Cardiac muscle cell (in vitro differentiated cells and primary cell): ENCODE measurements around the gene MTUS2. TPM values are rescaled to one million over a fixed set of nuclear protein-coding genes. Genes with fewer than 3 reads are reported as not detected.

Experiments used
- DNase-seq, 2 donors: peaks; one replicate each; pipeline versions ENCODE4 v3.0.0 to v3.0.0-alpha.2; 2010 to 2017; ENCODE audit warnings: low read depth in 1 of 2, low spot score in 1 of 2
- H3K27ac ChIP-seq: fragments of 200-600 bp; sonication (generic); 2 replicates; pipeline ENCODE4 v1.5.1; 2016
- H3K27me3 ChIP-seq: fragments of 200-600 bp; sonication (generic); 2 replicates; pipeline ENCODE4 v1.6.0; 2016; ENCODE audit warnings: control low read depth
- H3K36me3 ChIP-seq: fragments of 200-600 bp; sonication (generic); 2 replicates; pipeline ENCODE4 v1.5.1; 2016; ENCODE audit warnings: control low read depth
- H3K4me1 ChIP-seq: fragments of 200-600 bp; sonication (generic); 2 replicates; pipeline ENCODE4 v1.8.1; 2017; ENCODE audit warnings: low read depth, mild to moderate bottlenecking, mixed run types
- H3K4me3 ChIP-seq: fragments of 200-600 bp; sonication (generic); 2 replicates; pipeline ENCODE4 v1.5.1; 2016; ENCODE audit warnings: mild to moderate bottlenecking
- H3K9me3 ChIP-seq: fragments of 200-600 bp; sonication (generic); 2 replicates; pipeline ENCODE4 v1.5.1; 2017; ENCODE audit warnings: low read depth, mild to moderate bottlenecking, control low read depth
- CTCF ChIP-seq: IDR thresholded peaks from 2 replicates; pipeline ENCODE4 v1.5.1; 2012; ENCODE audit warnings: low read depth, mild to moderate bottlenecking, low read length
- polyA plus RNA-seq: library from polyadenylated mRNA; unstranded; fragments of >200 nt; fragmentation: Nextera tagmentation; extraction: Ambion mirVana; gene quantifications from 2 replicates; pipeline ENCODE4 v1.2.1, GENCODE V29; 2016
- total RNA-seq: library from RNA; depleted of rRNA; stranded (reverse); fragments of >200 nt; gene quantifications from 2 replicates; pipeline ENCODE4 v1.2.3, GENCODE V29; 2016

The MTUS2 gene
- total and polyA plus RNA-seq, 2 experiments from 2014 or later = 31.6 to 96.9 TPM

DNA sequence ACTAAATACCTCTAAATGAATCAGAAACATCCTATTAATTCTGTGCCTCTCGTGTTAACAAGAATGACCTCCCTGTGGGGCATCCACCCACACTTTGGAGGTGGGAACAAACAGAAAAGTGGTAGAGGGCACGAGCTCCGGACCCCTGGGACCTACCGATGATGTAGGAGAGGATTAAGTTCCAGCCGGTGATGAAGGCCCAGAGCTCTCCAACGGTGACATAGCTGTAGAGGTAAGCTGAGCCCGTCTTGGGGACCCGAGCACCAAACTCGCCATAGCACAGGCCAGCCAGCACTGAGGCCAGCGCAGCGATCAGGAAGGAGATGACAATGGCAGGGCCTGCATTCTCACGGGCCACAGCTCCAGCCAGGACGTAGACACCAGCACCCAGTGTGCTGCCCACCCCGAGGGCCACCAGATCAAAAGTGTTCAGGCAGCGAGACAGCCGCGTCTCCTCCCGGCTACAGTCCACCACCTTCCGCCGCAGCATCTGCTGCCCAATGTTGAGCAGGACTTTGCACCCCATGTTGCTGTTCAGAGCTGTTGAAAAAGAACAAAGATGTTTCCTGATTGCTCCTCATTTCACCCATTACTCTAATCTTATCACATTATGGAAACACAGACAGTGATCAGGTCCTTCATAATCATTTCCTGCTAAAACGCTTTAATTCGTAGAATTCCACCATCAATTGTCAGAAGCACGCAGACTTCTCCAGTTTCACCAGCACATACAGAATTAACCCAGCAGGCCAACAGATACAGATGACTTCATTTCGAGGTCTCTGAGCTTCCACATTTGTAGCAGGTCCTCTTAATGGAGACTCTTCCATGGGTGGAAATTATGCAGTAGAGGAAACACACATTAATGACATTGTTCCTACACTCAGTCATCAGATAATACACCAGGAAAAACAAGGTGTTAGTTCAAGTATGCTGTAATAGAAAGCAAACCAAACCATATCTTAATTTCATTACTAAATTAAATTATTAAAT lies 715.8 kb downstream of the MTUS2 start:
- no peak for DNase-seq
- Histone ChIP-seq H3K4me3 (no peak overlapping the region), H3K27me3 (no peaks in the 10 kb centered on the region), H3K4me1 (peaks cover 19% of the 10 kb centered on the region), H3K27ac (no peak overlapping the region), H3K9me3 (no peaks in the 10 kb centered on the region), H3K36me3 (peaks cover 18% of the 10 kb centered on the region)
- no peak for TF ChIP-seq CTCF

DNA sequence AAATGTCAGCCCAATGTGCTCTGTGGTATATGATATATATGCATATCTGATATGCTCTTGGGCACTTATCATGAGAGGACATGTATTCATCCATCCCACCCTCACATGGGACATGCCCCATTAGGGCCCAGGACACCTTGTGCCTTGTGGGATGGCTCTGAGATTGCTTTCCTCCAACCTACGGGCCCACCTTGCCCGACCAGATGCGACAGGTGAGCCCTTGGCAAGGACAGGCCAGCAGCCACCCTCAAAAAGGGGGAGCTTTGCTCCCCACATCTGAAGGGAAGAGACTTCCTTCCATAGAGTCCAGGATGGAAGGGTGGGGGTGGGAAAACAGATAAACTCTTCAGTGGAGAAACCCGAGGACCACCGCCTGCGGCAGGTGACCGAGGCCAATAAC lies 716.7 kb downstream of the MTUS2 start:
- H3K9me3 ChIP-seq = no peaks in the 10 kb centered on the region
- H3K27ac ChIP-seq = no peak overlapping the region
- no peak overlapping the region for H3K4me3 ChIP-seq
- DNase-seq = no peak
- peaks cover 19% of the 10 kb centered on the region for H3K4me1 ChIP-seq
- TF ChIP-seq CTCF = no peak
- peaks cover 11% of the 10 kb centered on the region for H3K36me3 ChIP-seq
- H3K27me3 ChIP-seq = no peaks in the 10 kb centered on the region

- Histone ChIP-seq H3K27me3 (no peaks in the 10 kb centered on the region), H3K9me3 (no peaks in the 10 kb centered on the region), H3K4me1 (peaks cover 19% of the 10 kb centered on the region), H3K4me3 (no peak overlapping the region), H3K27ac (no peak overlapping the region), H3K36me3 (peaks cover 3% of the 10 kb centered on the region)
- DNase-seq = no peak
- TF ChIP-seq CTCF = no peak
Measured at GRCh38 chr13:29537736-29538651, 717.9 kb downstream of the MTUS2 start.

GRCh38 chr13:29538652-29539040 lies 718.5 kb downstream of the MTUS2 start:
- TF ChIP-seq CTCF = no peak
- Histone ChIP-seq H3K36me3 (peaks cover 3% of the 10 kb centered on the region), H3K4me1 (peaks cover 19% of the 10 kb centered on the region), H3K9me3 (no peaks in the 10 kb centered on the region), H3K4me3 (no peak overlapping the region), H3K27me3 (no peaks in the 10 kb centered on the region), H3K27ac (no peak overlapping the region)
- no peak for DNase-seq

GRCh38 chr13:29539856-29540255 lies 719.7 kb downstream of the MTUS2 start:
- Histone ChIP-seq H3K36me3 (peaks cover 3% of the 10 kb centered on the region), H3K27ac (peak overlapping the region; percentile 50), H3K4me3 (no peak overlapping the region), H3K9me3 (no peaks in the 10 kb centered on the region), H3K4me1 (peaks cover 19% of the 10 kb centered on the region), H3K27me3 (no peaks in the 10 kb centered on the region)
- DNase-seq = no peak
- no peak for TF ChIP-seq CTCF
